Measurements from ENCODE around the gene HPCAL4.

- no peak for TF ChIP-seq EZH2phosphoT487 (IDR thresholded peaks at IDR 0.05; ENCODE audit: insufficient read depth, low read depth)
- TF ChIP-seq EZH2 (IDR thresholded peaks at IDR 0.05; ENCODE audit: insufficient read depth, poor library complexity, severe bottlenecking), result no peak
These were observed 46.4 kb upstream of the HPCAL4 start for GRCh38 chr1:39737546-39738169.
